Neuronal stem cell (in vitro differentiated cells): ENCODE data around the gene SLF1.

Experiments used
- DNase-seq: peaks from one replicate; pipeline ENCODE4 v3.0.0-alpha.2; 2013; ENCODE audit warnings: low spot score
- H2AFZ ChIP-seq: one replicate; pipeline ENCODE4 v1.6.1; 2013; ENCODE audit warnings: mild to moderate bottlenecking, low read length, inconsistent platforms
- H2AK5ac ChIP-seq: 2 replicates; pipeline ENCODE4 v1.6.1; 2013; ENCODE audit warnings: low read depth, mild to moderate bottlenecking, inconsistent platforms, low read length, moderate library complexity, mixed read lengths
- H2BK120ac ChIP-seq: 2 replicates; pipeline ENCODE4 v1.6.1; 2013; ENCODE audit warnings: low read depth, mild to moderate bottlenecking, inconsistent platforms, low read length, moderate library complexity, mixed read lengths
- H2BK12ac ChIP-seq: one replicate; pipeline ENCODE4 v1.6.1; 2013; ENCODE audit warnings: low read length, inconsistent platforms
- H2BK15ac ChIP-seq: 2 replicates; pipeline ENCODE4 v1.6.1; 2013; ENCODE audit warnings: mild to moderate bottlenecking, low read length, inconsistent platforms, mixed read lengths
- H2BK5ac ChIP-seq: one replicate; pipeline ENCODE4 v1.6.1; 2013; ENCODE audit warnings: inconsistent platforms, mild to moderate bottlenecking, low read length, moderate library complexity
- H3K14ac ChIP-seq: one replicate; pipeline ENCODE4 v1.6.1; 2013; ENCODE audit warnings: low read length, inconsistent platforms
- H3K18ac ChIP-seq: 2 replicates; pipeline ENCODE4 v1.6.1; 2013; ENCODE audit warnings: low read length, inconsistent platforms
- H3K23ac ChIP-seq: 2 replicates; pipeline ENCODE4 v1.6.1; 2013; ENCODE audit warnings: low read depth, mild to moderate bottlenecking, mixed read lengths, low read length, inconsistent platforms; ENCODE audit not compliant: poor library complexity
- H3K27ac ChIP-seq: replicated peaks from 3 replicates; pipeline ENCODE4 v1.5.1; 2013; ENCODE audit warnings: low read length, inconsistent platforms
- H3K27me3 ChIP-seq, 3 experiments: 2 replicates each; pipeline ENCODE4 v1.6.1; 2013; ENCODE audit warnings: low read length in 3 of 3, mild to moderate bottlenecking in 2 of 3, inconsistent platforms in 1 of 3, low read depth in 1 of 3, mixed read lengths in 1 of 3, moderate library complexity in 1 of 3; ENCODE audit not compliant: control insufficient read depth in 3 of 3, insufficient read depth in 3 of 3
- H3K36me3 ChIP-seq, 2 donors: replicated peaks in 1 of 2; 2 replicates each; pipeline ENCODE4 v1.6.1; 2013; ENCODE audit warnings: low read length in 2 of 2; ENCODE audit not compliant: control insufficient read depth in 2 of 2, insufficient read depth in 2 of 2
- H3K4ac ChIP-seq: 2 replicates; pipeline ENCODE4 v1.6.1; 2013; ENCODE audit warnings: inconsistent platforms, mild to moderate bottlenecking, low read length, moderate library complexity
- H3K4me1 ChIP-seq, 2 donors: 1 replicate in 1 of 2; 2 replicates in 1 of 2; pipeline ENCODE4 v1.6.1; 2013; ENCODE audit warnings: low read length in 2 of 2, low read depth in 1 of 2; ENCODE audit not compliant: control insufficient read depth in 2 of 2, insufficient read depth in 1 of 2
- H3K4me2 ChIP-seq: one replicate; pipeline ENCODE4 v1.6.1; 2013; ENCODE audit warnings: mild to moderate bottlenecking, low read length, inconsistent platforms; ENCODE audit not compliant: insufficient read depth, poor library complexity, severe bottlenecking
- H3K4me3 ChIP-seq, 2 donors: 2 replicates each; pipeline ENCODE4 v1.5.1; 2013; ENCODE audit warnings: low read length in 2 of 2, mild to moderate bottlenecking in 2 of 2, inconsistent platforms in 1 of 2, moderate library complexity in 1 of 2
- H3K79me1 ChIP-seq: one replicate; pipeline ENCODE4 v1.6.1; 2013; ENCODE audit warnings: low read depth, mild to moderate bottlenecking, inconsistent platforms, low read length, moderate library complexity
- H3K9ac ChIP-seq: one replicate; pipeline ENCODE4 v1.6.1; 2013; ENCODE audit warnings: mild to moderate bottlenecking, low read depth, low read length, inconsistent platforms; ENCODE audit not compliant: poor library complexity
- H3K9me3 ChIP-seq, 2 donors: replicated peaks in 1 of 2; 2 replicates each; pipeline versions ENCODE3 to v1.6.1; 2013; ENCODE audit warnings: low read length in 2 of 2, mild to moderate bottlenecking in 2 of 2, inconsistent platforms in 1 of 2, low read depth in 1 of 2, mixed read lengths in 1 of 2, moderate library complexity in 1 of 2; ENCODE audit not compliant: control insufficient read depth in 2 of 2, insufficient read depth in 1 of 2
- H4K8ac ChIP-seq: one replicate; pipeline ENCODE4 v1.6.1; 2013; ENCODE audit warnings: low read depth, mild to moderate bottlenecking, inconsistent platforms, low read length, moderate library complexity
- H4K91ac ChIP-seq: one replicate; pipeline ENCODE4 v1.6.1; 2013; ENCODE audit warnings: low read length, low read depth, mild to moderate bottlenecking, inconsistent platforms; ENCODE audit not compliant: poor library complexity
- WGBS, 2 donors: extraction: QIAGEN DNeasy Blood & Tissue Kit; methylation state at CpG; one replicate each; pipeline ENCODE4 v1.1.7; 2013; ENCODE audit warnings: missing lambda C conversion rate in 2 of 2, mixed read lengths in 1 of 2; ENCODE audit not compliant: insufficient read length in 2 of 2, insufficient replicate concordance in 1 of 2; ENCODE audit errors: extremely low coverage in 2 of 2; 5-methylcytosine and 5-hydroxymethylcytosine counted together

Gene SLF1

GRCh38 chr5:94658272-94658671 is 39.8 kb downstream of the SLF1 start:
- no peak overlapping the region for H4K91ac ChIP-seq
- no peak for DNase-seq
- no peak overlapping the region for H2BK120ac ChIP-seq
- no peak overlapping the region for H2AK5ac ChIP-seq
- H3K36me3 ChIP-seq, result peaks cover 0 to 76% of the 10 kb centered on the region in 2 donors
- H2BK5ac ChIP-seq, result no peak overlapping the region
- H3K27me3 ChIP-seq, result no peaks in the 10 kb centered on the region
- H3K27ac ChIP-seq, result no peak overlapping the region
- H3K14ac ChIP-seq, result no peak overlapping the region
- no peak overlapping the region for H3K4ac ChIP-seq
- H3K9me3 ChIP-seq, result peaks cover 6 to 64% of the 10 kb centered on the region in 2 donors
- no peaks in the 10 kb centered on the region for H3K4me1 ChIP-seq
- H3K79me1 ChIP-seq, result peaks cover 3% of the 10 kb centered on the region
- no peak overlapping the region for H4K8ac ChIP-seq
- WGBS, 2 donors, result no CpG with 5 or more reads among the region's 1 CpG
- H3K9ac ChIP-seq, result no peak overlapping the region
- H2BK12ac ChIP-seq, result no peak overlapping the region
- no peak overlapping the region for H3K4me3 ChIP-seq
- H2AFZ ChIP-seq, result no peak overlapping the region
- no peak overlapping the region for H2BK15ac ChIP-seq
- H3K18ac ChIP-seq, result no peak overlapping the region
- no peak overlapping the region for H3K23ac ChIP-seq
- no peak overlapping the region for H3K4me2 ChIP-seq

- no peak overlapping the region for H2BK15ac ChIP-seq
- no peak overlapping the region for H2BK12ac ChIP-seq
- no peak overlapping the region for H4K91ac ChIP-seq
- no peak overlapping the region for H2BK5ac ChIP-seq
- H3K4me1 ChIP-seq, result no peaks in the 10 kb centered on the region
- peaks cover 3% of the 10 kb centered on the region for H3K79me1 ChIP-seq
- H2AFZ ChIP-seq, result no peak overlapping the region
- no peak overlapping the region for H3K23ac ChIP-seq
- H2BK120ac ChIP-seq, result no peak overlapping the region
- no peak overlapping the region for H3K4me3 ChIP-seq
- peaks cover 0 to 76% of the 10 kb centered on the region in 2 donors for H3K36me3 ChIP-seq
- no peak for DNase-seq
- H3K4me2 ChIP-seq, result no peak overlapping the region
- no CpG with 5 or more reads among the region's 8 CpGs for WGBS, 2 donors
- H3K9me3 ChIP-seq, result peaks cover 3 to 43% of the 10 kb centered on the region in 2 donors
- no peak overlapping the region for H3K9ac ChIP-seq
- no peak overlapping the region for H3K14ac ChIP-seq
- peak overlapping the region; percentile 45 for H2AK5ac ChIP-seq
- H4K8ac ChIP-seq, result no peak overlapping the region
- no peak overlapping the region for H3K27ac ChIP-seq
- H3K18ac ChIP-seq, result peak overlapping the region; percentile 64
- no peaks in the 10 kb centered on the region for H3K27me3 ChIP-seq
- H3K4ac ChIP-seq, result no peak overlapping the region
These were observed 42.0 kb downstream of the SLF1 start for GRCh38 chr5:94660506-94660905.

- H2AFZ ChIP-seq, result no peak overlapping the region
- H3K14ac ChIP-seq, result no peak overlapping the region
- no peak overlapping the region for H3K23ac ChIP-seq
- no peak overlapping the region for H3K4me3 ChIP-seq
- no peak overlapping the region for H4K8ac ChIP-seq
- H3K27me3 ChIP-seq, result no peaks in the 10 kb centered on the region
- no peak overlapping the region for H2BK12ac ChIP-seq
- H2BK120ac ChIP-seq, result no peak overlapping the region
- DNase-seq, result no peak
- H3K9ac ChIP-seq, result no peak overlapping the region
- H2BK5ac ChIP-seq, result no peak overlapping the region
- no peak overlapping the region for H3K4ac ChIP-seq
- peaks cover 0 to 78% of the 10 kb centered on the region in 2 donors for H3K36me3 ChIP-seq
- peak overlapping the region; percentile 11 for H3K4me2 ChIP-seq
- no peak overlapping the region for H3K27ac ChIP-seq
- no CpG with 5 or more reads among the region's 3 CpGs for WGBS, 2 donors
- no peak overlapping the region for H2AK5ac ChIP-seq
- H3K4me1 ChIP-seq, result no peaks in the 10 kb centered on the region
- H3K9me3 ChIP-seq, result peaks cover 3 to 39% of the 10 kb centered on the region in 2 donors
- peaks cover 3% of the 10 kb centered on the region for H3K79me1 ChIP-seq
- H2BK15ac ChIP-seq, result no peak overlapping the region
- H4K91ac ChIP-seq, result no peak overlapping the region
- H3K18ac ChIP-seq, result no peak overlapping the region
These were observed 42.6 kb downstream of the SLF1 start for GRCh38 chr5:94661086-94661485.

GRCh38 chr5:94667937-94668336 is 49.5 kb downstream of the SLF1 start:
- Histone ChIP-seq H3K9me3 (no peaks in the 10 kb centered on the region), H3K4me2 (no peak overlapping the region), H3K18ac (no peak overlapping the region), H2AK5ac (no peak overlapping the region), H3K4me3 (no peak overlapping the region), H2BK12ac (no peak overlapping the region), H4K8ac (no peak overlapping the region), H3K27ac (no peak overlapping the region), H3K23ac (no peak overlapping the region), H2AFZ (no peak overlapping the region), H4K91ac (no peak overlapping the region), H3K79me1 (no peaks in the 10 kb centered on the region), H2BK5ac (no peak overlapping the region), H3K4me1 (no peaks in the 10 kb centered on the region), H3K14ac (no peak overlapping the region), H3K4ac (no peak overlapping the region), H2BK15ac (no peak overlapping the region), H3K9ac (no peak overlapping the region), H2BK120ac (no peak overlapping the region), H3K36me3 (peaks cover 0 to 89% of the 10 kb centered on the region in 2 donors), H3K27me3 (no peaks in the 10 kb centered on the region)
- WGBS, 2 donors, result no CpG with 5 or more reads among the region's 3 CpGs
- no peak for DNase-seq
